ENCODE results near the gene ACVR1C. TPM values are rescaled to one million over a fixed set of nuclear protein-coding genes. Genes with fewer than 3 reads are reported as not detected.

ACVR1C gene
- total RNA-seq, 3 donors from 2014 or later = 8.0 to 19.4 (median 9.2) TPM

DNA sequence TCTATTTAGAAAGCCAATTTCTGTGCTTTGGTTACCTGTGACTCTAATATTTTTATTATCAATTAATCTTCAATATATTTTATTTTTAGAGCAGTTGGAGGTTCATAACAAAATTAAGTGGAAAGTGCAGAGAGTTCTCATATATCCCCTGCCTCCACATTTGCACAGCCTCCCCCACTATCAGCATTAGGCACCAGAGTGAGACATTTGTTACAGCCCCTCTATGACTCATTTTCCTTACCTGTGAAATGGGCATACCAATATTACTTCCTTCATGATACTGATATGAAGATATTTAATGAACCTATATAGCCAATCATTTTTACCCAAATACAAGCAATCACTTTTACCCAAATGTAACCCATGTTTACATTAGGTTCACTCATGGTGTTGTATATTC is 150.7 kb downstream of the ACVR1C start:
- no peaks in the 10 kb centered on the region for H3K4me1 ChIP-seq (ENCODE audit: low read depth)
- intact Hi-C loops (cut with DNase I, micrococcal nuclease) = no loop called here
- no peak overlapping the region for H3K4me3 ChIP-seq
- TF ChIP-seq, protein P1, sequence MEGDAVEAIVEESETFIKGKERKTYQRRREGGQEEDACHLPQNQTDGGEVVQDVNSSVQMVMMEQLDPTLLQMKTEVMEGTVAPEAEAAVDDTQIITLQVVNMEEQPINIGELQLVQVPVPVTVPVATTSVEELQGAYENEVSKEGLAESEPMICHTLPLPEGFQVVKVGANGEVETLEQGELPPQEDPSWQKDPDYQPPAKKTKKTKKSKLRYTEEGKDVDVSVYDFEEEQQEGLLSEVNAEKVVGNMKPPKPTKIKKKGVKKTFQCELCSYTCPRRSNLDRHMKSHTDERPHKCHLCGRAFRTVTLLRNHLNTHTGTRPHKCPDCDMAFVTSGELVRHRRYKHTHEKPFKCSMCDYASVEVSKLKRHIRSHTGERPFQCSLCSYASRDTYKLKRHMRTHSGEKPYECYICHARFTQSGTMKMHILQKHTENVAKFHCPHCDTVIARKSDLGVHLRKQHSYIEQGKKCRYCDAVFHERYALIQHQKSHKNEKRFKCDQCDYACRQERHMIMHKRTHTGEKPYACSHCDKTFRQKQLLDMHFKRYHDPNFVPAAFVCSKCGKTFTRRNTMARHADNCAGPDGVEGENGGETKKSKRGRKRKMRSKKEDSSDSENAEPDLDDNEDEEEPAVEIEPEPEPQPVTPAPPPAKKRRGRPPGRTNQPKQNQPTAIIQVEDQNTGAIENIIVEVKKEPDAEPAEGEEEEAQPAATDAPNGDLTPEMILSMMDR (IDR thresholded peaks at IDR 0.05) = no peak
- no peaks in the 10 kb centered on the region for H3K36me3 ChIP-seq (ENCODE audit: low read depth)
- no peak for DNase-seq
- ATAC-seq = no peak
- no peaks in the 10 kb centered on the region for H3K9me3 ChIP-seq

DNA sequence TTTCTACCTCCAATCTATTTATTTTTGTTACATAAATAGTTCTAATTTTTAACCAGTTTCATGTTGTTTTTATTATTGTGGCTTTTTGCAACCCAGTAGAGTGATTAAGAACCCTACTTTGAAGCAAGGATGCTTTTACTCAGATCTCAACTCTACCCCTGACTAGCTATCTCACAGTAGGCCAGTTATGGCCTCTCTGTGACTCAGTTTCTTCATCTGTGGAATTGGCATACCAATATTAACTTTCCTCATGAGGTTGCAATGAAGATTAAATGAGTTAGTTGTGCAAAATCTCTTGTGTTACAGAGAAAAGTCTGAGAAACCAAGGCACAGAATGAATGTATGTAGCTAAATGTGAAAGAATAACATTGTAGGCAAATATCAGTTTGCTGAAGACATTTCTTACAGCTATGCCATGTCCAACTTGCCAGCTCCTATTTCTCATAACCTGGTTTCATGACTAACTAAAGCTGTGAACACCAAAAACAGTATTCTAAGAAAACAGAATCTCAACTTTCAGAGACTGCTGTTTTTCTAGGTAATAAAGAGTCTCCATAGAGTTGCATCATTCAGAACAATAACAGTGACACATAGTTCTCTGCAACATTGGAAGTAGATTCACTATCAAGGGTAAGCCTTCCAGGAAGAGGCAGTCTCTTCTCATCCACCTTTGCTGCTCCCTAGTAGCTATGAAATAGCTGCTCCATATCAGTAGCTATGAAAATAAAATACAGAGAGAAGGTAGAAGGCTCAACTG is 151.5 kb downstream of the ACVR1C start:
- intact Hi-C loops (cut with DNase I, micrococcal nuclease) = no loop called here

More for the DNA sequence above, 151.5 kb downstream of the ACVR1C start:
- TF ChIP-seq, protein P1 (IDR thresholded peaks at IDR 0.05) = no peak
- DNase-seq (no peak), ATAC-seq (peak; percentile 45)
- Histone ChIP-seq H3K36me3 (ENCODE audit: low read depth) (no peaks in the 10 kb centered on the region), H3K4me3 (no peak overlapping the region), H3K4me1 (ENCODE audit: low read depth) (no peaks in the 10 kb centered on the region), H3K9me3 (no peaks in the 10 kb centered on the region)

Other genes starting within 250 kb of the ACVR1C start
- 10 to 100 TPM in 1 of 3 donors, 1 to 10 TPM in 2; 4.7 to 11.5 (median 5.8) TPM for gene CYTIP, start 184.8 kb downstream of the ACVR1C start, total RNA-seq
- 10 to 100 TPM; 14.7 to 38.4 (median 15.8) TPM for gene ACVR1, start 247.5 kb upstream of the ACVR1C start, total RNA-seq